Endothelial cell of hepatic sinusoid (primary cell): Measurements from ENCODE around the gene MAZ.
"Not testable (repeated sequence)": the region's sequence is repeated elsewhere in the genome, so short reads cannot be mapped to it uniquely, and the experiment has no call there.

Source experiments
- in situ Hi-C: cut with HindIII; loops from 2 replicates; pipeline ENCODE4 v1.10.0; 2017; ENCODE audit warnings: low sequenced_read_pairs

The MAZ gene

GRCh38 chr16:29806099-29806579 lies at the start of gene MAZ:
Gene MAZ, plus strand, starts transcription at chr16:29806529. Its CDS starts 173 bp downstream, at chr16:29806702.
- in situ Hi-C loops = loop anchor here (10.0 kb wide), 2 partner anchors 59 to 169 kb away; partner anchors contain the start of genes CDIPT and TAOK2

GRCh38 chr16:29756654-29757053 lies 49.7 kb upstream of the MAZ start:
- in situ Hi-C loops = no loop called here

- in situ Hi-C loops = not testable (repeated sequence)
Observed at GRCh38 chr16:29757086-29757485, 49.2 kb upstream of the MAZ start.

GRCh38 chr16:29757950-29758466 lies 48.3 kb upstream of the MAZ start:
- in situ Hi-C loops = no loop called here

GRCh38 chr16:29760567-29761279 lies 45.6 kb upstream of the MAZ start:
- in situ Hi-C loops = no loop called here

- in situ Hi-C loops = not testable (repeated sequence)
Observed at GRCh38 chr16:29761280-29761651, 45.1 kb upstream of the MAZ start.

GRCh38 chr16:29761882-29762281 lies 44.4 kb upstream of the MAZ start:
- in situ Hi-C loops = no loop called here

GRCh38 chr16:29763326-29763725 lies 43.0 kb upstream of the MAZ start:
- in situ Hi-C loops = no loop called here

- in situ Hi-C loops = no loop called here
Observed at GRCh38 chr16:29765167-29766032, 40.9 kb upstream of the MAZ start.

- in situ Hi-C loops = no loop called here
Observed at GRCh38 chr16:29766571-29766970, 39.8 kb upstream of the MAZ start.

- in situ Hi-C loops = no loop called here
Observed at GRCh38 chr16:29767062-29767461, 39.3 kb upstream of the MAZ start.

- in situ Hi-C loops = no loop called here
Observed at GRCh38 chr16:29769507-29769906, 36.8 kb upstream of the MAZ start.

- in situ Hi-C loops = no loop called here
Observed at GRCh38 chr16:29770250-29770929, 35.9 kb upstream of the MAZ start.

- in situ Hi-C loops = not testable (repeated sequence)
Observed at GRCh38 chr16:29772330-29772729, 34.0 kb upstream of the MAZ start.

GRCh38 chr16:29774730-29775129 lies 31.6 kb upstream of the MAZ start:
- in situ Hi-C loops = no loop called here

- in situ Hi-C loops = no loop called here
Observed at GRCh38 chr16:29775742-29776408, 30.5 kb upstream of the MAZ start.

- in situ Hi-C loops = no loop called here
Observed at GRCh38 chr16:29777576-29778350, 28.6 kb upstream of the MAZ start, which contains the start of gene ZG16. Gene ZG16, plus strand, starts transcription at chr16:29778256. Its CDS starts 1,011 bp downstream, at chr16:29779267.

GRCh38 chr16:29779474-29779873 lies 26.9 kb upstream of the MAZ start:
- in situ Hi-C loops = no loop called here

- in situ Hi-C loops = not testable (repeated sequence)
Observed at GRCh38 chr16:29783094-29783953, 23.0 kb upstream of the MAZ start.
